ACC112 (cell line): ENCODE results near the gene TDRD1.
A peak's percentile ranks its signal among the peaks of the same experiment; 100 is the strongest.
"Not testable (repeated sequence)": the region's sequence is repeated elsewhere in the genome, so short reads cannot be mapped to it uniquely, and the experiment has no call there.

ENCODE experiments used
- H2AFZ ChIP-seq: fragments of 200-600 bp; sonication (generic); one replicate; pipeline ENCODE4 v1.6.0; 2017; ENCODE audit warnings: antibody characterized with exemption, low read length; ENCODE audit not compliant: unreplicated experiment
- H3K27ac ChIP-seq: fragments of 200-600 bp; sonication (generic); 2 replicates; pipeline ENCODE4 v1.5.1; 2014; ENCODE audit warnings: low read depth, mild to moderate bottlenecking, antibody characterized with exemption, low read length, moderate library complexity
- H3K27me3 ChIP-seq: fragments of 200-600 bp; sonication (generic); 2 replicates; pipeline ENCODE4 v1.6.1; 2014; ENCODE audit warnings: mild to moderate bottlenecking, antibody characterized with exemption, low read length, moderate library complexity, mixed read lengths; ENCODE audit not compliant: insufficient read depth
- H3K36me3 ChIP-seq: fragments of 200-600 bp; sonication (generic); 2 replicates; pipeline ENCODE4 v1.6.1; 2016; ENCODE audit warnings: mild to moderate bottlenecking, antibody characterized with exemption, low read length, moderate library complexity, mixed read lengths; ENCODE audit not compliant: insufficient read depth
- H3K4me1 ChIP-seq: fragments of 200-600 bp; sonication (generic); one replicate; pipeline ENCODE4 v1.6.1; 2016; ENCODE audit warnings: low read length, mixed read lengths; ENCODE audit not compliant: insufficient read depth, unreplicated experiment, control insufficient read depth
- H3K4me3 ChIP-seq: fragments of 200-600 bp; sonication (generic); 2 replicates; pipeline ENCODE4 v1.5.1; 2014; ENCODE audit warnings: mild to moderate bottlenecking, low read depth, low read length
- H3K79me2 ChIP-seq: fragments of 200-600 bp; sonication (generic); one replicate; pipeline ENCODE4 v1.6.0; 2016; ENCODE audit warnings: low read length; ENCODE audit not compliant: control insufficient read depth, unreplicated experiment, insufficient read depth

Gene TDRD1

GRCh38 chr10:114179148-114179547 is at the start of gene TDRD1:
Gene TDRD1, plus strand, starts transcription at chr10:114179353. Its CDS starts 8,479 bp downstream, at chr10:114187832.
- peaks cover 9% of the 10 kb centered on the region for H3K4me1 ChIP-seq
- peaks cover 26% of the 10 kb centered on the region for H3K79me2 ChIP-seq
- H3K27ac ChIP-seq = no peak within 1 kb of the TSS
- H2AFZ ChIP-seq = peak within 1 kb of the TSS; percentile 68
- H3K36me3 ChIP-seq = no peaks in the 10 kb centered on the region
- H3K27me3 ChIP-seq = no peaks in the 10 kb centered on the region
- peak within 1 kb of the TSS; percentile 90 for H3K4me3 ChIP-seq

- Histone ChIP-seq H3K36me3 (peaks cover 57% of the 10 kb centered on the region), H3K27ac (no peak overlapping the region)
Measured at GRCh38 chr10:114131094-114131493, 48.1 kb upstream of the TDRD1 start.

GRCh38 chr10:114135476-114135875 is 43.7 kb upstream of the TDRD1 start:
- H3K4me3 ChIP-seq = no peak overlapping the region
- H3K36me3 ChIP-seq = peaks cover 42% of the 10 kb centered on the region
- no peaks in the 10 kb centered on the region for H3K4me1 ChIP-seq

More at GRCh38 chr10:114131094-114131493, 48.1 kb upstream of the TDRD1 start:
- Histone ChIP-seq H2AFZ (no peak overlapping the region), H3K27me3 (no peaks in the 10 kb centered on the region), H3K79me2 (no peaks in the 10 kb centered on the region), H3K4me3 (no peak overlapping the region), H3K4me1 (no peaks in the 10 kb centered on the region)

GRCh38 chr10:114138581-114138980 is 40.6 kb upstream of the TDRD1 start:
- Histone ChIP-seq H3K27ac (no peak overlapping the region), H3K79me2 (no peaks in the 10 kb centered on the region), H2AFZ (no peak overlapping the region), H3K4me3 (no peak overlapping the region), H3K27me3 (no peaks in the 10 kb centered on the region), H3K4me1 (no peaks in the 10 kb centered on the region), H3K36me3 (peaks cover 29% of the 10 kb centered on the region)

More at GRCh38 chr10:114135476-114135875, 43.7 kb upstream of the TDRD1 start:
- no peaks in the 10 kb centered on the region for H3K79me2 ChIP-seq
- H2AFZ ChIP-seq = no peak overlapping the region
- H3K27me3 ChIP-seq = no peaks in the 10 kb centered on the region
- no peak overlapping the region for H3K27ac ChIP-seq

GRCh38 chr10:114140036-114140435 is 39.1 kb upstream of the TDRD1 start:
- peaks cover 21% of the 10 kb centered on the region for H3K36me3 ChIP-seq
- no peak overlapping the region for H3K4me3 ChIP-seq
- H3K79me2 ChIP-seq = no peaks in the 10 kb centered on the region
- H3K4me1 ChIP-seq = no peaks in the 10 kb centered on the region
- H3K27me3 ChIP-seq = no peaks in the 10 kb centered on the region
- H3K27ac ChIP-seq = no peak overlapping the region
- H2AFZ ChIP-seq = no peak overlapping the region

- H3K36me3 ChIP-seq = peaks cover 18% of the 10 kb centered on the region
- not testable (repeated sequence) for H3K4me3 ChIP-seq, H3K79me2 ChIP-seq, H3K4me1 ChIP-seq, H3K27ac ChIP-seq, H2AFZ ChIP-seq, H3K27me3 ChIP-seq
Measured at GRCh38 chr10:114140827-114141226, 38.3 kb upstream of the TDRD1 start.

- Histone ChIP-seq H3K36me3 (peaks cover 14% of the 10 kb centered on the region), H3K4me3 (no peak overlapping the region), H2AFZ (no peak overlapping the region), H3K4me1 (no peaks in the 10 kb centered on the region), H3K27me3 (no peaks in the 10 kb centered on the region), H3K79me2 (no peaks in the 10 kb centered on the region), H3K27ac (no peak overlapping the region)
Measured at GRCh38 chr10:114142018-114142417, 37.1 kb upstream of the TDRD1 start.

- no peaks in the 10 kb centered on the region for H3K27me3 ChIP-seq
- peaks cover 14% of the 10 kb centered on the region for H3K36me3 ChIP-seq
- no peak overlapping the region for H3K4me3 ChIP-seq
- H2AFZ ChIP-seq = no peak overlapping the region
- no peaks in the 10 kb centered on the region for H3K4me1 ChIP-seq
- H3K79me2 ChIP-seq = no peaks in the 10 kb centered on the region
- H3K27ac ChIP-seq = no peak overlapping the region
Measured at GRCh38 chr10:114143160-114143559, 36.0 kb upstream of the TDRD1 start.

- not testable (repeated sequence) for H3K36me3 ChIP-seq, H3K4me1 ChIP-seq, H3K4me3 ChIP-seq, H3K27ac ChIP-seq, H3K79me2 ChIP-seq, H3K27me3 ChIP-seq, H2AFZ ChIP-seq
Measured at GRCh38 chr10:114149476-114149875, 29.7 kb upstream of the TDRD1 start.

- H3K79me2 ChIP-seq = no peaks in the 10 kb centered on the region
- peak overlapping the region; percentile 9; the same call in 1 of the 2 replicates for H3K27ac ChIP-seq
- no peak overlapping the region for H2AFZ ChIP-seq
- peaks cover 11% of the 10 kb centered on the region; the same call in 1 of the 2 replicates for H3K36me3 ChIP-seq
- no peak overlapping the region for H3K4me3 ChIP-seq
- H3K4me1 ChIP-seq = peaks cover 8% of the 10 kb centered on the region
- H3K27me3 ChIP-seq = no peaks in the 10 kb centered on the region
Measured at GRCh38 chr10:114151486-114151885, 27.7 kb upstream of the TDRD1 start.

- Histone ChIP-seq H3K27me3 (no peaks in the 10 kb centered on the region), H3K27ac (0 out of 2 replicates have a peak overlapping the region, but pooled peaks have one; percentile 9), H2AFZ (no peak overlapping the region), H3K79me2 (no peaks in the 10 kb centered on the region), H3K4me3 (no peak overlapping the region), H3K4me1 (peaks cover 8% of the 10 kb centered on the region), H3K36me3 (peaks cover 11% of the 10 kb centered on the region; the same call in 1 of the 2 replicates)
Measured at GRCh38 chr10:114151892-114152291, 27.3 kb upstream of the TDRD1 start.
